ENCODE results near the gene PIK3CD. TPM values are rescaled to one million over a fixed set of nuclear protein-coding genes. Genes with fewer than 3 reads are reported as not detected.

The PIK3CD gene
- total and polyA plus RNA-seq, 10 of the 15 experiments (the other 5 are each of a cell fraction or from before 2014, with no cell fraction given) = 7.0 to 101 (median 51.1) TPM

GRCh38 chr1:9658199-9658598 lies 6.7 kb downstream of the PIK3CD start (continued):
- no peak for TF ChIP-seq CBX5 (IDR thresholded peaks at IDR 0.05; ENCODE audit: low read depth)
- no peak for TF ChIP-seq CREB1 (IDR thresholded peaks at IDR 0.05; ENCODE audit: low read depth)
- no peak for TF ChIP-seq USF1 (IDR thresholded peaks at IDR 0.05; ENCODE audit: borderline replicate concordance, extremely low read length, insufficient read depth, low read depth, low read length)
- no peak for TF ChIP-seq ZNF24 (IDR thresholded peaks at IDR 0.05)
- peak; percentile 27; the same call in 1 of the 2 replicates for TF ChIP-seq JUNB (IDR thresholded peaks at IDR 0.05)
- TF ChIP-seq NR2C2 (IDR thresholded peaks at IDR 0.05; ENCODE audit: borderline replicate concordance, control insufficient read depth, insufficient read length, low read depth) = no peak
- TF ChIP-seq IKZF2 (IDR thresholded peaks at IDR 0.05) = peak in 1 of 2 experiments; percentile 43; a peak in 1 of 4 replicates
- TF ChIP-seq TCF7 (IDR thresholded peaks at IDR 0.05; ENCODE audit: borderline replicate concordance) = peak; percentile 35; the same call in 1 of the 2 replicates
- TF ChIP-seq GABPA (IDR thresholded peaks at IDR 0.05; ENCODE audit: low read depth) = no peak
- no peak for TF ChIP-seq EGR1 (IDR thresholded peaks at IDR 0.05; ENCODE audit: borderline replicate concordance in 1 of 2, low read depth in 2 of 2, low read length in 2 of 2)
- TF ChIP-seq ZBED1 (IDR thresholded peaks at IDR 0.05; ENCODE audit: borderline replicate concordance) = no peak
- TF ChIP-seq ZZZ3 (IDR thresholded peaks at IDR 0.05; ENCODE audit: control insufficient read depth, insufficient read length, low read depth) = no peak
- peak; percentile 82 for TF ChIP-seq RELA (IDR thresholded peaks at IDR 0.05; ENCODE audit: borderline replicate concordance, partially characterized antibody)
- no peak for TF ChIP-seq ZBTB33 (IDR thresholded peaks at IDR 0.05)
- no peak for TF ChIP-seq NR2F1 (conservative IDR thresholded peaks at IDR 0.05)
- no peak for TF ChIP-seq BACH1 (IDR thresholded peaks at IDR 0.05; ENCODE audit: borderline replicate concordance)
- TF ChIP-seq YBX1 (IDR thresholded peaks at IDR 0.05) = no peak
- TF ChIP-seq MTA2 (IDR thresholded peaks at IDR 0.05; ENCODE audit: low read depth) = no peak
- TF ChIP-seq BMI1 (IDR thresholded peaks at IDR 0.05; ENCODE audit: borderline replicate concordance) = no peak
- no peak for TF ChIP-seq TBL1XR1 (IDR thresholded peaks at IDR 0.05; ENCODE audit: low read depth, low read length)
- TF ChIP-seq CEBPZ (IDR thresholded peaks at IDR 0.05; ENCODE audit: low read depth, low read length) = no peak
- peak; percentile 67; the same call in 1 of the 2 replicates for TF ChIP-seq NBN (IDR thresholded peaks at IDR 0.05)
- TF ChIP-seq ZNF384 (IDR thresholded peaks at IDR 0.05; ENCODE audit: borderline replicate concordance, low read depth, low read length) = peak; percentile 92
- no peak for TF ChIP-seq POLR2AphosphoS2 (IDR thresholded peaks at IDR 0.05; ENCODE audit: low read depth, low read length)
- TF ChIP-seq PAX5 (IDR thresholded peaks at IDR 0.05; ENCODE audit: borderline replicate concordance, low read depth, low read length) = no peak
- no peak; the same call in 1 of the 2 replicates for TF ChIP-seq MXI1 (IDR thresholded peaks at IDR 0.05; ENCODE audit: low read depth, low read length)
- TF ChIP-seq HDGF (IDR thresholded peaks at IDR 0.05) = no peak
- TF ChIP-seq WRNIP1 (IDR thresholded peaks at IDR 0.05; ENCODE audit: borderline replicate concordance, low read depth, low read length) = no peak
- TF ChIP-seq NFYB (IDR thresholded peaks at IDR 0.05; ENCODE audit: insufficient read depth, low read depth, low read length) = no peak
